Suprapubic skin (tissue), 4 donors: Measurements from ENCODE around the gene ANGPTL5.

Experiments used
- CTCF ChIP-seq, 2 donors: fragments of 200-600 bp in 1 of 2; fragments of 450-650 bp in 1 of 2; sonication (generic) in 1 of 2; IDR thresholded peaks; one replicate each; pipeline ENCODE4 v1.5.1; 2016 to 2019; ENCODE audit warnings: antibody characterized with exemption in 2 of 2, mild to moderate bottlenecking in 1 of 2, moderate library complexity in 1 of 2
- EP300 ChIP-seq: sonication (generic); formaldehyde crosslinking; IDR thresholded peaks from one replicate; pipeline ENCODE4 v1.6.1; 2017; ENCODE audit warnings: antibody characterized with exemption
- POLR2A ChIP-seq, 2 donors: fragments of 450-650 bp; IDR thresholded peaks; one replicate each; pipeline ENCODE4 v1.6.1; 2017; ENCODE audit warnings: antibody characterized with exemption in 2 of 2, mild to moderate bottlenecking in 2 of 2, moderate library complexity in 2 of 2
- POLR2AphosphoS5 ChIP-seq, 3 donors: sonication (generic); formaldehyde crosslinking; IDR thresholded peaks; one replicate each; pipeline ENCODE4 v1.6.1; 2017; ENCODE audit warnings: antibody characterized with exemption in 3 of 3

GRCh38 chr11:101931692-101932091 lies 15.4 kb upstream of the ANGPTL5 start:
- TF ChIP-seq CTCF (IDR thresholded peaks at IDR 0.05), result no peak
- TF ChIP-seq POLR2A (IDR thresholded peaks at IDR 0.05), result no peak
- no peak for TF ChIP-seq EP300
- TF ChIP-seq POLR2AphosphoS5 (IDR thresholded peaks at IDR 0.05), result no peak
